NCI-H2196 treated with DMSO at 0.1 percent for 48 hours (cell line): ENCODE measurements around the gene MDK.
"Not testable (repeated sequence)": the region's sequence is repeated elsewhere in the genome, so short reads cannot be mapped to it uniquely, and the experiment has no call there.

ENCODE experiments used
- DNase-seq: peaks from one replicate; lab custom pipeline; 2025; ENCODE audit not compliant: unreplicated experiment; lab: John Stamatoyannopoulos, UW

Gene MDK

DNA sequence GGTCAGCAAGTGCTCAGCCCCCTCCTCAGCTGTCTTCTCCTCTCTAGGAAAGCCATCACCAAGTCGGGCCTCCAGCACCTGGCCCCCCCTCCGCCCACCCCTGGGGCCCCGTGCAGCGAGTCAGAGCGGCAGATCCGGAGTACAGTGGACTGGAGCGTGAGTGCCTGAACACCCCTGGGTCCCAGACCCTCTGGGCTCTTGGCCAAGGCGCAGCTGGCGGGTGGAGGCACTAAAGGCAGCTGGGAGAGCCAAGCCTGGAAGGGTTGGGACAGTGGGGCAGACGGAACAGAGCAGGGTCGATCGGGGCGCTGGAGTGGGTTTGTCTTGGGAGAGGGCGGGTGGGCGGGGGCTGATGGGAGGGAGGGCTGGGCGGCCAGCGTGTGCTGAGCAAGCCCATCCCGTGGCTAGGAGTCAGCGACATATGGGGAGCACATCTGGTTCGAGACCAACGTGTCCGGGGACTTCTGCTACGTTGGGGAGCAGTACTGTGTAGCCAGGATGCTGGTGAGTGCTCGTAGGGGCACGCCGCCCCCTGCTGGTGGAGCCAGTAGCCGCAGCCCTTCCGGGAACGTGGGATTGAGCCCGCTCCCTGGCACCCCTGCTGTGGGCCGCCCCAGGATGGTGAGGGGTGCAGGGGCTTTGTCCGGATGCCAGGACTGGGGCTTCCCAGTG is 14.1 kb upstream of the MDK start:
- DNase-seq, result no peak

DNA sequence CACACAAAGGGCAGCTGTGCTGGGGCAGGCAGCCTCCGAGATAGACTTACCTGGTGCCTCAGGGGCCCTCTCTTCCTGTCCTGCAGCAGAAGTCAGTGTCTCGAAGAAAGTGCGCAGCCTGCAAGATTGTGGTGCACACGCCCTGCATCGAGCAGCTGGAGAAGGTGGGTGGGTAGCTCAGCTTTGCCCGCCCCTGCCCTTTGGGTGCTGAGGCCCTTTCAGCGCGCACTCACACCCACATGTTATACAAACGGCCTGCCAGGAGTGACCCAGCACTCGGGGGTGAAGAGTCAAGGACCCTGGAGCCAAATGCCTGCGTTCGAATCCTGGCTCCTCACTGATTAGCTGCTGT is 13.6 kb upstream of the MDK start:
- DNase-seq, result no peak

DNA sequence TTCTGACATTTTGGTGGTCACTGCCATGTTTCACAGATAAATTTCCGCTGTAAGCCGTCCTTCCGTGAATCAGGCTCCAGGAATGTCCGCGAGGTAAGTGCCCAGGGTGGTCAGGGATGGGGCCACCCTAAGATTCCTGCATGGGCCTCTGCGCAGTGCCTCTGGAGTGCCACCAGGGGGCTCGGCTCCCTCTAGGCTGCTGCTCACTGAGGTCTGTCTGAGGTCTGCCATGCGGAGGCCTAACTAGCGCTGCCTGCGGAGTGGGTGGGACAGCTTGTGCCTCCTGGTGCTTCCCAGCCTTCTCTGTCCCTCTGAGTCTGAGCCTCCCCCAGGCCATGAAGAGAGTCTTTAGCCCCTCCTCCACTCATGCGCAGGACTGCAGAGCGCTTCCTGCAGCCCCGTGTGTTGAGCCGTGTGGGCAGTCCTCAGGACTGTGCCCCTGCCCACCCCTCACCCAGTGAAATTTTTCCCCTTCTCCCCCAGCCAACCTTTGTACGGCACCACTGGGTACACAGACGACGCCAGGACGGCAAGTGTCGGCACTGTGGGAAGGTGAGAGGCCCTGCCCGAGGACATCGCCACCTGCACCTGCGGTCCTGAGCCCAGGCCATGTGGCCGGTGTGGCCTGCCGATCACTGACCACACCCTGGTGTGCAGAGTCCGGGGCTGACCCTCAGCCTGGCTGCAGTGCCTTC is 11.9 kb upstream of the MDK start:
- DNase-seq, result peak; percentile 46

DNA sequence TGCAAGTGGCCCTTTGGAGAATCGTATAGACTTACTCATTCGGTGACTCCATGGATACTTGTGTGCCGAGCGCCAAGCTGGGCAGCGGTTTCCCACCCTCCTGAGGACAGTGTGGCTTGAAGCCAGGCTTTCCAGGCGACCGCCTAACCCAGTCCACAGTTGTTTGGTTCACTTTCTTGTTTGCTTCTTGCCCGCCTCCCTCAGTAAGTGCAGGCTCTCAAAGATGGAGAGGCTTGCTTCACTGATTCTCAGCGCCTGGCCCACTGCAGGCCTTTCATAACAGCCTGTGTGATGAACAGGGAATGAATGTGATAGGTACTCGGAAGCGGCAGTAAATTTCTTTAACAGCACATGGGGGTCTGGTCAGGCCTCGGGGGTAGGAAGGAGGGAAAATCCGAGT is 11.2 kb upstream of the MDK start:
- DNase-seq, result no peak

DNA sequence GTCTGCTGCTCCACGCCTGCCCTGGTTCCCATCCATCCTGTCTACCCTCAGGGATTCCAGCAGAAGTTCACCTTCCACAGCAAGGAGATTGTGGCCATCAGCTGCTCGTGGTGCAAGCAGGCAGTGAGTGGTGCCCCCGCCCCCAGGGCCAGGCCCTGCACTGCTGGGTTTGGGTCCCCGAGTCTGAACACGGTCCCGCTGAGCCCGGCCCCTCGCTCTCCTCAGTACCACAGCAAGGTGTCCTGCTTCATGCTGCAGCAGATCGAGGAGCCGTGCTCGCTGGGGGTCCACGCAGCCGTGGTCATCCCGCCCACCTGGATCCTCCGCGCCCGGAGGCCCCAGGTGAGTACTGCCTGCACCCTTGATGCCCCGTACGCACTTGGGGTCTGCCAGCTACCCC is 10.2 kb upstream of the MDK start:
- not testable (repeated sequence) for DNase-seq

DNA sequence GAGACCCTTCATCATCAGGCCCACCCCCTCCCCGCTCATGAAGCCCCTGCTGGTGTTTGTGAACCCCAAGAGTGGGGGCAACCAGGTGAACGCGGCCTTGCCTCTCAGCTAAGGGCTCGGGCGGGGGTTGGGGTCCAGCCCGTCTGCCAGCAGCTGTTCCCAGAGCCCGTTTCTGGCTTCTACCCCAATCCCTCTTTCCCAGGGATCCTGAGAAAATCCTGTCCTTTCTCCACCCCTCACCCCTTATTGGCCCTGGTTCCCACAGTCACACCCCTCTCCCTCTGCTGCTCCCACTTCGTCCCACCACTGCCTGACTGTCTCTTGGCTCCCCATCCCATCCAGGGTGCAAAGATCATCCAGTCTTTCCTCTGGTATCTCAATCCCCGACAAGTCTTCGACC is 9.4 kb upstream of the MDK start:
- no peak for DNase-seq

DNA sequence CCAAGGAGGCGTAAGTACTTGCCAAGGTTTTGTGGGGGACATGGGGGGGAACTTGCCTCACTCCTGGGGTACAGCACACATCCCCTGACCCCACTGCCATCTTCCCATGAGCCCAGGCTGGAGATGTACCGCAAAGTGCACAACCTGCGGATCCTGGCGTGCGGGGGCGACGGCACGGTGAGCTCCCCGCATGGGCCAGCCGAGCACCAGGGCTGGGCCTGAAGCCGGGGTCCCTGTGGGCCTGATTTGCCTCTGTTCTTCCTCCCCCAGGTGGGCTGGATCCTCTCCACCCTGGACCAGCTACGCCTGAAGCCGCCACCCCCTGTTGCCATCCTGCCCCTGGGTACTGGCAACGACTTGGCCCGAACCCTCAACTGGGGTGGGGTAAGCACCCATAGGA is 9.0 kb upstream of the MDK start:
- DNase-seq, result not testable (repeated sequence)

DNA sequence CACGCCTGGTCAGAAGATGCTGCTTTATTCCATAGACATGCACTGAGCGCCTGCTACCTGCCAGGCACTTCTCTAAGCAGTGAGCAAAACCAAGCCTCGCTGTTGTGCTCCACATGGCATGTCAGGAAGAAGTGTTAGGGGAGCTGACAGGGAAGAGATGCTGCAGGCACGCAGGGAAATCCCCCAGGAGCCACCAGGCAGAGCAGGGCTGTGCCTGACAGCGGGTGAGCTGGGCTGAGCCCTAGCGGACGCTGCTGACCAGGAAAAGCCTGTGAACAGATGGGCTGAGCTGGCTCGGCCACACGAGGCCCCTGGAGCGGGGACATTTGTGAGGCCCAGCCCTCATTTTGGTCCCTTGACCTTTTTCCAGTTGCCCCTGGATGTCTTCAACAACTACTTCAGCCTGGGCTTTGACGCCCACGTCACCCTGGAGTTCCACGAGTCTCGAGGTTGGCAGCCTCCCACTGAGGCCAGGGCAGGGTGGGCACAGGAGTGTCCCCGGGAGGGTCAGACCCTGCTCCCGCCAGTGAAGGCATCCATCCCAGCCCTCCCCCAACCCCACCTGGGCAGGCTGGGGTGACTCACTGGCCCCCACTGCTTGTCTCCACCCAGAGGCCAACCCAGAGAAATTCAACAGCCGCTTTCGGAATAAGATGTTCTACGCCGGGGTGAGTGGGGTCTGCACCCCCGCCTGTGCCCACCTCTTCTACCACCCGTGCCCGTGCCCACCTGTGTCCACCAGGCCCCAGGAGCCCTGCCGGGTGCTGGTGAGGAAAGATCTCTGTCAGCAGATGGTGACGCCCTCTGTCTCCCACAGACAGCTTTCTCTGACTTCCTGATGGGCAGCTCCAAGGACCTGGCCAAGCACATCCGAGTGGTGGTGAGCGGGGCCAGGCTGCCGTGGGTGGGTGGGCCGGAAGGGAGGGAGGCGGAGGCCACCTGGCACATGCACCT is 7.4 kb upstream of the MDK start:
- DNase-seq, result no peak

DNA sequence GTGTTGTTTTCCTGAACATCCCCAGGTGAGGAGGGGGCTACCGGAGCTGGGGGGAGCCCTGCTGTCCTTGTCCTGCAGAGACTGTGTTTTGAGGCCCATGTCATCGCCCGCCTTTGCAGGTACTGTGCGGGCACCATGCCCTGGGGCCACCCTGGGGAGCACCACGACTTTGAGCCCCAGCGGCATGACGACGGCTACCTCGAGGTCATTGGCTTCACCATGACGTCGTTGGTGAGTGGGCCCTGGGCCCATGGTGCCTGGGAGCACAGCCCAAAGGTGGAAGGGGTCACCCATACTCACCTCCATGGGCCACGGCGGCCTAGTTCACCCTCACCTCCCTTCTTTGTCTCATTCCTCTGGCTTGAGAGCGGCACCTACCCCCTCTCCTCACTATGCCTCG is 6.7 kb upstream of the MDK start:
- DNase-seq, result no peak

DNA sequence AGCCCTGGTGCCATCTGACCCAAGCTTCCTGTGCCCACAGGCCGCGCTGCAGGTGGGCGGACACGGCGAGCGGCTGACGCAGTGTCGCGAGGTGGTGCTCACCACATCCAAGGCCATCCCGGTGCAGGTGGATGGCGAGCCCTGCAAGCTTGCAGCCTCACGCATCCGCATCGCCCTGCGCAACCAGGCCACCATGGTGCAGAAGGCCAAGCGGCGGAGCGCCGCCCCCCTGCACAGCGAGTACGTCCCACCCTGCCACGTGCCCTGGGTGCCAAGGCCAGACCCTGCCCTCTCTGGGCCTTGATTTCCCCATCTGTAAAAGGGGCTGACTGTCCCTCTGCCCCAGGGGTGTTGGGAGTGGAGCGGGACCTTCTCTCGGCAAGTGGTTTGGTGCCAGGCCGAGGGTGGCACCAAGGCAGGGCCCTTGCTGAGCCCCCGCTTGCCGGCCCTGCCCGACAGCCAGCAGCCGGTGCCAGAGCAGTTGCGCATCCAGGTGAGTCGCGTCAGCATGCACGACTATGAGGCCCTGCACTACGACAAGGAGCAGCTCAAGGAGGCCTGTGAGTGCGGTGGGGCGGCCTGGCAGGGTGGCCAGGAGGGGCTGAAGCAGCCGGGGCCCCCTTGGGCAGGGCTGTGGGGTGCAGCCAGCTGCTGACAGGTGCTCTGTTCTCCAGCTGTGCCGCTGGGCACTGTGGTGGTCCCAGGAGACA is 5.9 kb upstream of the MDK start:
- no peak for DNase-seq

DNA sequence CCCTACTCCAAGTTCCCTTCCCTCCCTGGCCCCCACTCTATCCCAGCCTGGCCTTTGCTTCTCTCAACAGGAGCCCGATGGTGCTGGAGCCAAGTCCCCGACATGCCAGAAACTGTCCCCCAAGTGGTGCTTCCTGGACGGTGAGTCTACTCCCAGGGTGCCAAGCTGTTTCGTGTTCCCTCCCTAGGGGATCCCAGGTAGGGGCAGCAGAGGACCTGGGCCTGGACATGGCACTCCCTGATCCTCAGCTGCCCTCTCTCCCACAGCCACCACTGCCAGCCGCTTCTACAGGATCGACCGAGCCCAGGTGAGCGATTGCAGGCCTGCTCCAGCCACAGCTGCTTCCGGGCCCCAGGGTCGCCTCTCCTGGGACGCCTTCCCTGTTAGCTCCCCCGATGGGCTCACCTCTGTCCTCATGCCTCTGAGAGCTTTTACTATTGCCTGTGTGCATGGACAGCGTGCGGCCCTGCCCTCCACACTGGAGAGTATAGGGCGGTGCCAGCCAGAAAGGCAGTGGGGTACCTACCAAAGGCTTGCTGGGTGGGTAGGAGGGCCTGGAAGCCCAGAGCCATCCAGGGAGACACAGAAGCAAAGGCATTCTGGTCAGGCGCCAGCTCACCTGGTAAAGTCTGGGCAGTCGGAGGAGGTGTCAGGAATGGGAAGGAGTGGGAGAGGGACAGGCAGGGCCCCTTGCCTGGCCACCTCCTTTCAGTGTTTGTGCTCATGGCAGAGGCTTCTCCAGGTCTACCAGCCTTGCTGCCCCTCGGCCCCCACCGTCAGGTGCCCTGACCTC is 5.0 kb upstream of the MDK start:
- no peak for DNase-seq

DNA sequence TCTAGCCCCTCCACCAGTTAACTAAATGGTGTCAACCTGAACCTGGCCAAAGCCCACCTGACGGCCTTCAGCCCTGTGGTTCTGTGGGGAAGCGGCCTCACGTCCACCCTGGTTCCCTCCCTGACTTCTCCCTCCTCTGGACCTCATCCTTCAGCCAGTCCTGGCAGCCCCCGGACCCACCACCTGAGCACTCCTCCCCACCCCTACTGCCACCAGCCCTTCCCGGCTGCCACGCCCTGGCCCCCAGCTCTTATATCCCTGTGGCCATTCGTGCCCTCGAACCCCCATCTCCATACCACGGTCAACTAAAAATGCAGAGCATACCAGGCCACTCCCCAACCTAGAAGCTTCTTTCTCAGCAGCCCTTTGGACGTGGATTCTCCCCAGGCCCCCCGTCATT is 4.2 kb upstream of the MDK start:
- no peak for DNase-seq

DNA sequence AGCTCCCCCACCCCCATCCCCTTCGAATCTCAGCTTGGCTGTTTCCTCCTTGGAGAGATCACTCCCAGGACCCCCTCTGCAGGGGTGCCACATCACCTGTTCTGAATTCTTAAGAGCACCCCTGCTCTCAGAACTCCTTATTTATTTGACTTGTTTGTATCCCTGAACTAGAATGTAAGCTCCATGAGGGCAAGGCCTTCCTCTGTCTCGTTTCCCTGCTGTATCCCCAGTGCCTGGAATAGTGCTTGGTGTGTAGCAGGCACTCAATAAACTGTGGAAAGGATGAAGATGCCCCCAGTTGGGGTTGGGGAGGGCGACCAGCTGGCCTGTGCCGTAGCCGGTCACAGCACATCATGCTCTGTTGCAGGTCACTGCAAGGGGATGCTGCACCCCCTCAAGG is 3.6 kb upstream of the MDK start:
- no peak for DNase-seq

DNA sequence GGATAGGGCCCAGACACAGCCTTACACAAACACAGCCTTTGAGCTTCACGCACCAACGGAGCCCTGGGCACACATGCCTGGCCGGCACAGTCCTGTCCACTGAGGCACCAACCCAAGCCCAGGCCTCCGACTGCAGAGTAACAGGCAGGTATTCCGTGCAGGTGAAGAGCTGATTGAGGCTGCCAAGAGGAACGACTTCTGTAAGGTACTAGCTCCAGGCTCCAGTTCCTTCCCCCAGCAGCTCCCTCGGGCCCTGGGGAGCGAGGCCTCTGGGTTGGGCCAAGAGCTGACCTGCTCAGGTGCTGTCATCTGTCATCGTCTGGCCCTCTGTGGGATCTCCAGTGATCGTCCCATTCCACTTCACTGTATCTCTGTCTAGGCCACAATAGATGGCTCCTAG is 3.2 kb upstream of the MDK start:
- no peak for DNase-seq

DNA sequence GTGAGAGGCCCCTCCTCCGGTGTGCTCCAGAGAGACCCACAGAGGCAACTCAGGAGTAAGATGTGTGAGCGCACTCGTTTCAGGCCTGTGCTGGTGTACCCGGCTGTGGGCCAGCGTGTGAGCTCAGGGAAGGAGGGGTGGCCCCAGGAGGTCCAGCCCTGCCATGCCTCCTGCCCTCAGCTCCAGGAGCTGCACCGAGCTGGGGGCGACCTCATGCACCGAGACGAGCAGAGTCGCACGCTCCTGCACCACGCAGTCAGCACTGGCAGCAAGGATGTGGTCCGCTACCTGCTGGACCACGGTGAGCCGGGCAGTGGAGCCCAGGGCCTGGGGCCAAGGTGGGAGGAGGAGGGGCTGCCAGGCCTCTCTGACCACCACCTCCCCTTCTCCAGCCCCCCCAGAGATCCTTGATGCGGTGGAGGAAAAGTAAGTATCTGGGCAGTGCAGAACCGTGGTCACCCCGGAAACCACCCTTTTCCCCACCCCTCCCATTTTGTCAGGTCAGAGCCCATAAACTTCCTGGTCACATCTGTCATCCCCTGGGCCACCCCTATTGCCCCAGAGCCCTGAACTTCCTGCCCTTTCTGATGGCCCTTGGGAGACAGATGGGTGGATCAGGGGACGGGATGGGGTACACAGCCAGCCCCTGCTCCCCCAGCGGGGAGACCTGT is 2.5 kb upstream of the MDK start:
- DNase-seq, result no peak

DNA sequence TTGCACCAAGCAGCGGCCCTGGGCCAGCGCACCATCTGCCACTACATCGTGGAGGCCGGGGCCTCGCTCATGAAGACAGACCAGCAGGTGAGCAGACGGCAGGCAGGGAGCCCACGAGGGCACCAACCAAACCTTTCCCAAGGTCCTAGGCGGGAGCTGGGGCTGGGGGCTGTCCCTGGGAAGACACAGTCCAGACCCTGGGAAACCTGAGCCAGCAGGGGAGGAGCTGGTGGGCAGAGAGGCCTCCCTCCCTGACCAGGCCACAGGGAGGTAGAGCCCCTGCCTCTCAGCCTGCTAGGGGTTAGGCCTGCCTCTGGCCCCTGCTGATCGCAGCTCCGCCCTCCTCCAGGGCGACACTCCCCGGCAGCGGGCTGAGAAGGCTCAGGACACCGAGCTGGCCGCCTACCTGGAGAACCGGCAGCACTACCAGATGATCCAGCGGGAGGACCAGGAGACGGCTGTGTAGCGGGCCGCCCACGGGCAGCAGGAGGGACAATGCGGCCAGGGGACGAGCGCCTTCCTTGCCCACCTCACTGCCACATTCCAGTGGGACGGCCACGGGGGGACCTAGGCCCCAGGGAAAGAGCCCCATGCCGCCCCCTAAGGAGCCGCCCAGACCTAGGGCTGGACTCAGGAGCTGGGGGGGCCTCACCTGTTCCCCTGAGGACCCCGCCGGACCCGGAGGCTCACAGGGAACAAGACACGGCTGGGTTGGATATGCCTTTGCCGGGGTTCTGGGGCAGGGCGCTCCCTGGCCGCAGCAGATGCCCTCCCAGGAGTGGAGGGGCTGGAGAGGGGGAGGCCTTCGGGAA is 1.8 kb upstream of the MDK start:
- DNase-seq, result not testable (repeated sequence)

DNA sequence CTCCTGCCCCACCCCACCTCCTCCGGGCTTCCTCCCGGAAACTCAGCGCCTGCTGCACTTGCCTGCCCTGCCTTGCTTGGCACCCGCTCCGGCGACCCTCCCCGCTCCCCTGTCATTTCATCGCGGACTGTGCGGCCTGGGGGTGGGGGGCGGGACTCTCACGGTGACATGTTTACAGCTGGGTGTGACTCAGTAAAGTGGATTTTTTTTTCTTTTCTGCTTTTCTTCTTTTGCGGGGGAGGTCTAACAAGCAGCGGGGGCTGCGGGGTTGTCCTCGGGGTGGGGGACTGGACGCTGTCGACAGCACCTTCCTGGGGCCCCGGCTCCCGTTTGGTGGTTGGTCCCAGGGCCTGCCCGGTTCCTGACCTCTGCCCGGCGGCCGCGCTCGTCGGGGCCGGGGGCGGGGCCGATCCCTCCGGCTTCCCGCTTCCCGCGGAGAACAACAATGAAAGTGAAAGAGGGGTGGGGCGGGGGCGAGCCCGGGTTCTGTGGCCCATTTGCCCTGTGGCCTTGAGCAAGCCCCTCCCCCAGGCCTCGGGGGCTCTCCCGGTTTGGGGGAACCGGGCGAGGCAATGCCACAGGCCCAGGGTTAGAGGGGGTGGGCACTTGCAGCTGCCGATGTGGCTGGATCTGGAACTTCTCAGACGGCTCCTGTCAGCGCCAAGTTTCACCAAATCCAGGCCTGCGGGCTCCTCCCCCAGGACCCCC is 975 bp upstream of the MDK start:
- DNase-seq, result peak; percentile 52

DNA sequence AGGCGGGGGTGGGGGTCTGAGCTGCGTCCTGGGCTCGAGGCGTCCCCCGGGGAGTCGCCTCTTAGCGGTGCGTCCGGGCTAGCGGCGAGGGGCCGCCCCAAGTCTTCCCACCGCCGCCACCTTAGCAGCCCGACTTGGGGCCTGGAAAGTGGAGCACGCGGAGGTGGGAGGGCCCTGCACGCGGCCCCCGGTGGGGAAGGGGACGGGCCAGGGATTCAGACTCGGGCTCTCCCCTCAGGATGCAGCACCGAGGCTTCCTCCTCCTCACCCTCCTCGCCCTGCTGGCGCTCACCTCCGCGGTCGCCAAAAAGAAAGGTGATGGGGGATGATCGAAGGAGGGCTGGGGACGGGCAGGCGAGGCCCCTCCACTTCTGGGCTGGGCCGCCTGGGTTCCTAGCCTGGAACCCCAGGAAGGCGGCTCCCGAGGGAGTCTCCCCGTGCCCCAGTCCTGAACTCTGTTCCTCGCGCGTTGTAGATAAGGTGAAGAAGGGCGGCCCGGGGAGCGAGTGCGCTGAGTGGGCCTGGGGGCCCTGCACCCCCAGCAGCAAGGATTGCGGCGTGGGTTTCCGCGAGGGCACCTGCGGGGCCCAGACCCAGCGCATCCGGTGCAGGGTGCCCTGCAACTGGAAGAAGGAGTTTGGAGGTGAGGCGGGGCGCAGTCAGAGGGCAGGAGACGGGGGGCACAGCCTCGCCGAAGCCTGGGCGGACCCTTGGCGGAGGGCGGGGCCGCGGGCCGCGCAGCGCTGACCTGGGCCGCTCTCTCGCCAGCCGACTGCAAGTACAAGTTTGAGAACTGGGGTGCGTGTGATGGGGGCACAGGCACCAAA is 563 bp downstream of the MDK start:
- no peak for DNase-seq
